Measurements from ENCODE around the gene SECISBP2L. TPM values are rescaled to one million over a fixed set of nuclear protein-coding genes. Genes with fewer than 3 reads are reported as not detected.

The SECISBP2L gene
- polyA plus RNA-seq, 1 donor (not counting 4 experiments of a cell fraction or from before 2014, with no cell fraction given) = 15.4 TPM

DNA sequence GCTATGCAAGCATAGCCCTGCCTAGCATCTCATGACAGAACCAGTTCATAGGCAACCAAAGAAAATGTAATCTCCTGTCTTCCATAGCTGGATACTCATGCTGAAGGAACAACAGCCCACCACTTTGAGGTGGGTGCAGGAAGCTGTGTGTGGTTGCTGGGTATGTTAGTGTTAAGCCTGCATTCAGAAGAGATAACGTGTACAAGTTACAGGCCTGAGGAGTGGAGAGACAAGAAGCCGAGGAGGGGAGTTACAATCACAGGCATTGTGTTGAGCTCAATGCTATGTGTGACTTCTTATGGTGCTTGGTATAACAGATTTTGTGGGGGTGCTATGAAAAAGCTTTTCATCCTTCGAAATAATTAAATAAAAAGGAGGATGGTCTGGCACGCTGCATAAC is 42.8 kb upstream of the SECISBP2L start:
- Histone ChIP-seq H3K36me3 (ENCODE audit: control insufficient read depth in 2 of 2, extremely low read depth in 1 of 2, insufficient read depth in 2 of 2, low read length in 2 of 2) (no peaks in the 10 kb centered on the region), H4K20me1 (ENCODE audit: control insufficient read depth, extremely low read depth, insufficient read depth, low read length) (no peaks in the 10 kb centered on the region), H3K79me2 (ENCODE audit: control insufficient read depth, insufficient read depth, low read length) (no peaks in the 10 kb centered on the region), H3K4me2 (ENCODE audit: control insufficient read depth, extremely low read depth, insufficient read depth, low read depth, low read length) (no peak overlapping the region), H3K4me1 (ENCODE audit: control insufficient read depth, extremely low read depth, insufficient read depth, low read length) (no peaks in the 10 kb centered on the region), H3K9me3 (ENCODE audit: control insufficient read depth, low read depth, low read length) (no peaks in the 10 kb centered on the region), H3K27ac (ENCODE audit: control insufficient read depth, insufficient read depth, low read length) (no peak overlapping the region), H2AFZ (ENCODE audit: control insufficient read depth, low read length) (no peak overlapping the region), H3K9me1 (ENCODE audit: control insufficient read depth, extremely low read depth, insufficient read depth, low read length) (no peaks in the 10 kb centered on the region), H3K4me3 (ENCODE audit: control insufficient read depth in 2 of 3, extremely low read depth in 1 of 3, insufficient read depth in 2 of 3, low read depth in 1 of 3, low read length in 3 of 3) (no peak overlapping the region), H3K9ac (ENCODE audit: control insufficient read depth, extremely low read depth, insufficient read depth, low read length) (no peak overlapping the region), H3K27me3 (ENCODE audit: control insufficient read depth, extremely low read depth, insufficient read depth, low read length) (no peaks in the 10 kb centered on the region)
- dilution Hi-C loops (cut with MboI; ENCODE audit: extremely low pct_ligation_motif_present, low sequenced_read_pairs) = no loop called here
- TF ChIP-seq, protein P1, sequence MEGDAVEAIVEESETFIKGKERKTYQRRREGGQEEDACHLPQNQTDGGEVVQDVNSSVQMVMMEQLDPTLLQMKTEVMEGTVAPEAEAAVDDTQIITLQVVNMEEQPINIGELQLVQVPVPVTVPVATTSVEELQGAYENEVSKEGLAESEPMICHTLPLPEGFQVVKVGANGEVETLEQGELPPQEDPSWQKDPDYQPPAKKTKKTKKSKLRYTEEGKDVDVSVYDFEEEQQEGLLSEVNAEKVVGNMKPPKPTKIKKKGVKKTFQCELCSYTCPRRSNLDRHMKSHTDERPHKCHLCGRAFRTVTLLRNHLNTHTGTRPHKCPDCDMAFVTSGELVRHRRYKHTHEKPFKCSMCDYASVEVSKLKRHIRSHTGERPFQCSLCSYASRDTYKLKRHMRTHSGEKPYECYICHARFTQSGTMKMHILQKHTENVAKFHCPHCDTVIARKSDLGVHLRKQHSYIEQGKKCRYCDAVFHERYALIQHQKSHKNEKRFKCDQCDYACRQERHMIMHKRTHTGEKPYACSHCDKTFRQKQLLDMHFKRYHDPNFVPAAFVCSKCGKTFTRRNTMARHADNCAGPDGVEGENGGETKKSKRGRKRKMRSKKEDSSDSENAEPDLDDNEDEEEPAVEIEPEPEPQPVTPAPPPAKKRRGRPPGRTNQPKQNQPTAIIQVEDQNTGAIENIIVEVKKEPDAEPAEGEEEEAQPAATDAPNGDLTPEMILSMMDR (optimal IDR thresholded peaks at IDR 0.05 in 1 of 3, IDR thresholded peaks at IDR 0.05 in 1 of 3, conservative IDR thresholded peaks at IDR 0.05 in 1 of 3; ENCODE audit: extremely low read depth in 1 of 3, insufficient read depth in 2 of 3, low read length in 3 of 3) = no peak
- no peak for TF ChIP-seq EZH2 (IDR thresholded peaks at IDR 0.05; ENCODE audit: low read length)
- DNase-seq (ENCODE audit: low read depth, low spot score) (no peak), FAIRE-seq (no peak)

DNA sequence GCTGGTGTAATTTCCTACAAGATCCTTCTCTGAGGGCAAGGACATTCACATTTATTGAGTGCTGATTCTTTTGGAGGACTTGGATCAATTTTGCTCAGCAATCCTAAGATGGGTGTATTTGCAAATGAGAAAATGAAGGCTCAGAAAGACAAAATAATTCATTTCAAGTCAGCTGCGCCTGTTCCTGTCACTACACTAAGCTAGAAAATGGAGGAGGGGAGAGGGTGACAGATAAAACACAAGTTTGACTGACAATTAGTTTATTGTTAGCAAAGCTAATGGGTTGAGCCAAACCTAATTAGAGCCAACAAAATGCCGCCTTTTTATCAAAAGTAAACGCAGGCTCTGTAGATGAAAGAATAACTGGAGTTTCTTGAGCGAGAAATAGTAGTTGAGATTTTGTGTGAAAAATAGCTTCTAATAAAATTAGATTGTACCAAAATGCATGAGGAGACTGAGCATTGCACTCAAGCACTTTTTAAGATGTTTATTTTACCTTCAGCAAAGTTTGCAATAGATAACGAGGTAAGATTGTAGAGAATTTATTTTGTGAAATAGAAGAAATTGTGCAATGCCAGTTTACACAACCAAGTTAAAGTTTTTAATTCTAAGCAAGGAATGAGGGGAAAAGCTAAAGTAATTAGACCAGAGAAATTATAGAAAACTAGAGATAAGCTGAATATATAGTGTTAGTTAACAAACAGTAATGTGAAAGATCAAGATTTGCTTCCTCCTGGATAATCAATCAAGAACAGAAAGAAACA is 39.6 kb upstream of the SECISBP2L start:
- dilution Hi-C loops (cut with MboI; ENCODE audit: extremely low pct_ligation_motif_present, low sequenced_read_pairs) = no loop called here
- H3K79me2 ChIP-seq (ENCODE audit: control insufficient read depth, insufficient read depth, low read length) = no peaks in the 10 kb centered on the region
- TF ChIP-seq, protein P1 (optimal IDR thresholded peaks at IDR 0.05 in 1 of 3, IDR thresholded peaks at IDR 0.05 in 1 of 3, conservative IDR thresholded peaks at IDR 0.05 in 1 of 3; ENCODE audit: extremely low read depth in 1 of 3, insufficient read depth in 2 of 3, low read length in 3 of 3) = no peak
- no peak for TF ChIP-seq EZH2 (IDR thresholded peaks at IDR 0.05; ENCODE audit: low read length)
- DNase-seq (ENCODE audit: low read depth, low spot score) (no peak), FAIRE-seq (no peak)
- no peaks in the 10 kb centered on the region for H3K4me1 ChIP-seq (ENCODE audit: control insufficient read depth, extremely low read depth, insufficient read depth, low read length)
- H4K20me1 ChIP-seq (ENCODE audit: control insufficient read depth, extremely low read depth, insufficient read depth, low read length) = no peaks in the 10 kb centered on the region
- no peak overlapping the region for H3K4me3 ChIP-seq (ENCODE audit: control insufficient read depth in 2 of 3, extremely low read depth in 1 of 3, insufficient read depth in 2 of 3, low read depth in 1 of 3, low read length in 3 of 3)
- no peak overlapping the region for H3K9ac ChIP-seq (ENCODE audit: control insufficient read depth, extremely low read depth, insufficient read depth, low read length)
- no peak overlapping the region for H3K4me2 ChIP-seq (ENCODE audit: control insufficient read depth, extremely low read depth, insufficient read depth, low read depth, low read length)
- no peaks in the 10 kb centered on the region for H3K9me1 ChIP-seq (ENCODE audit: control insufficient read depth, extremely low read depth, insufficient read depth, low read length)
- H3K27ac ChIP-seq (ENCODE audit: control insufficient read depth, insufficient read depth, low read length) = no peak overlapping the region
- H3K27me3 ChIP-seq (ENCODE audit: control insufficient read depth, extremely low read depth, insufficient read depth, low read length) = no peaks in the 10 kb centered on the region
- no peaks in the 10 kb centered on the region for H3K36me3 ChIP-seq (ENCODE audit: control insufficient read depth in 2 of 2, extremely low read depth in 1 of 2, insufficient read depth in 2 of 2, low read length in 2 of 2)
- H2AFZ ChIP-seq (ENCODE audit: control insufficient read depth, low read length) = no peak overlapping the region
- no peaks in the 10 kb centered on the region for H3K9me3 ChIP-seq (ENCODE audit: control insufficient read depth, low read depth, low read length)

Data from keratinocyte (primary cell).